Activated CD4-positive, alpha-beta T cell treated with anti-CD3 and anti-CD28 coated beads for 48 hours (primary cell): Measurements from ENCODE around the gene STOX1.
"Not testable (repeated sequence)": the region's sequence is repeated elsewhere in the genome, so short reads cannot be mapped to it uniquely, and the experiment has no call there.

Experiments
- DNase-seq: peaks from one replicate; pipeline ENCODE4 v3.0.0-alpha.2; 2020

STOX1 gene

DNA sequence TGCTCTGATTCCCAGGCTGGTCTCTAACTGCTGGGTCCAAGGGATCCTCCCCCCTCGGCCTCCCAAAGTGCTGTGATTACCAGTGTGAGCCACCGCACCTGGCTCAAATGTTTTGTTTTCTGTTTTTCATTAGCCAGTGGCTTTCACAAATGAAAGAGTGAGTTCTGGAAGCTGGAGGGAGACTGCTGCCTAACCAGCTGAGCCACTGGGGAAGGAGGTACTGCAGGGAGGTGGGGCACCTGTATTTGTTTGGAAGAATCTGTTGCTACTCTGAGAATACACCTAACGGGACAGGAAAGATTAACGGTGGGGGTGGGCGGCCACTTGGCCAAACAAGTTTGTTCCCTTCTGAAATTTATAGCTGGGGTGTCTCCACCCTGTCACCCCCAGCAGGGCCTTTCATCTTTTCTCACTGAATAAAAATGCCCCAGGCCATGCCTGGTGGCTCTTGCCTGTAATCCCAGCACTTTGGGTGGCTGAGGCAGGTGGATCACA lies 4.7 kb downstream of the STOX1 start:
- no peak for DNase-seq

DNA sequence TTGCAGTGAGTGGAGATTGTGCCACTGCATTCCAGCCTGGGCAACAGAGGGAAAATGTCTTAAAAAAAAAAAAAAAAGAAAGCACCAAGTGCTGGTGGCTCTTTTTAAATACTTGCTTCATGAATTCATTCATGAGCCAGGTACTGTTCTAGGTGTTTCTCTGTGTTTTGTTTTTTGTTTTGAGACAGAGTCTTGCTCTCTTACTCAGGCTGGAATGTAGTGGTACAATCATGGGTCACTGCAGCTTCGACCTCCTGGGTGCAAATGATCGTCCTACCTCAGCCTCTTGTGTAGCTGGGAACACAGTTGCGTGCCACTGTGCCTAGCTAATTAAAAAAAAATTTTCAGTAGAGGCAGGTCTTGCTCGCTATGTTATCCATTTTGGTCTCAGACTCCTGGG lies 5.3 kb downstream of the STOX1 start:
- no peak for DNase-seq

DNA sequence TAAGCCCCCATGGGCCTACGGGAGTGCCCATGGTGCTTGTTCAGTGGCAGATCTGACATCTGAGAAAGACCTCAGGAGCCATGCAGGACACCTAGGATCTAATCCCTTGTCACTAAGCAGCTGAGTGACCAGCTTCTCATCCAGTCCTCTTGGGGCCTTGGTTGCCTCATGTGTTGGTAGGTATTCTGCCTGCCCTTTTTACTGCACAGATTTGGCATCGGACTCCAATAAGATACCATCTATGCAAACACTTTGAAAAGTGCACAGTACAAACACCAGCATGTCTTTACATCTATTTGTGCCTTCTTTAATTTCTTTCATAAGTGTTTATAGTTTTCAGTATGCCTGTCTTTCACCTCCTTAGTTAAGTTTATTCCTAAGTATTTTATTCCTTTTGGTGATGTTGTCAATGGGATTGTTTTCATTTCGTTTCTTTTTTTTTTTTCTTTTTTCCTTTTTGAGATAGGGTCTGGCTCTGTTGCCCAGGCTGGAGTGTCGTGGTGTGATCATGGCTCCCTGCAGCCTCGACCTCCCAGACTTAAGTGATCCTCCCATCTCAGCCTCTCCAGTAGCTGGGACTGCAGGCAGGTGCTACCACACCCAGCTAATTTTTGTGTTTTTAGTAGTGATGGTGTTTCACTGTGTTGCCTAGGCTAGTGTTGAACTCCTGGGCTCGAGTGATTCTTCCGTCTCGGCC lies 10.4 kb downstream of the STOX1 start:
- DNase-seq, result no peak

DNA sequence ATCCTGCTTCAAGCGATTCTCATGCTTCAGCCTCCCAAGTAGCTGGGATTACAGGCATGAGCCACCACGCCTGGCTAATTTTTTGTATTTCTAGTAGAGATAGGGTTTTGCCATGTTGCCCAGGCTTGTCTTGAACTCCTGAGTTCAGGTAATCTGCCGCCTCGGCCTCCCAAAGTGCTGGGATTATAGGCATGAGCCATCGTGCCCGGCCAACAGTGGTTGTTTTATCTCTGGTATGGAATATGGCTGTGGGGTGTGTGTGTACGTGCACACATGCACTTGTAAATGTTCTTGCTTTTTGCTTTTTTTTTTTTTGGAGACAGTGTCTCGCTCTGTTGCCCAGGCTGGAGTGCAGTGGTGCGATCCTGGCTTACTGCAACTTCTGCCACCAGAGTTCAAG lies 13.3 kb downstream of the STOX1 start:
- DNase-seq, result not testable (repeated sequence)

DNA sequence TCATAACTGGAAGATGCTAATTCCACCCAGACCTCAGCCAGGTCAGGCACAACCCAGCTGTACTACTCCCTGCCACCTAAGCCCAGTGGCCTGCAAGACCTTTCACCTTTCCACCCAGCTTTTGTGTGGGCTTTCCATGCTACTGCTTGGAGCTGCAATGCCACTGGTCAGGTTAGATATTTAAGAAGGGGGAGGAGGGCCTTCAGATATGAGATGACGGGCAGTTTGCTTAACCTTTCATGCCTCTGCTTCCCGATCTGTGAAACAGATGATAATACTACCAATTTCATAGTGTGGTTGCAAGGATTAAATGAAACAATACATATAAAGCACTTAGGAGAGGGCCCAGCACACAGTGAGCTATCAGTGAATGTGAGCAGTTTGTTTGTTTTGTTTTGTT lies 20.9 kb downstream of the STOX1 start:
- no peak for DNase-seq

DNA sequence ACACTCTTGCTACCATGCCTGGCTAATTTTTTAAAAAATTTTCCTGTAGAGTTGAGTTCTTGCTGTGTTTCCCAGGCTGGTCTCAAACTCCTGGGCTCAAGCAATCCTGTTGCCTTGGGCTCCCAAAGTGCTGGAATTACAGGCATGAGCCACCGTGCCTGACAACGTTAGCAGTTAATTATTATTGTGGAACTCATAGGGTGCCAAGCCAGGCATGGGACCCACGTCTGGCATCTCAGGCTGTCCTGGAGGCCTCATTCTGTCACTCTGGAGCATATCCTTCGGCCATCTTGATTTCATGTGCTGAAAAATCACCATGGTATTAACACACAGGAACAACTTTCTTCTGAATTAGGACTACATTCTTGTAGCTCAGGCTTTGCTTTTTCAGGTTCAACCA lies 21.5 kb downstream of the STOX1 start:
- no peak for DNase-seq

DNA sequence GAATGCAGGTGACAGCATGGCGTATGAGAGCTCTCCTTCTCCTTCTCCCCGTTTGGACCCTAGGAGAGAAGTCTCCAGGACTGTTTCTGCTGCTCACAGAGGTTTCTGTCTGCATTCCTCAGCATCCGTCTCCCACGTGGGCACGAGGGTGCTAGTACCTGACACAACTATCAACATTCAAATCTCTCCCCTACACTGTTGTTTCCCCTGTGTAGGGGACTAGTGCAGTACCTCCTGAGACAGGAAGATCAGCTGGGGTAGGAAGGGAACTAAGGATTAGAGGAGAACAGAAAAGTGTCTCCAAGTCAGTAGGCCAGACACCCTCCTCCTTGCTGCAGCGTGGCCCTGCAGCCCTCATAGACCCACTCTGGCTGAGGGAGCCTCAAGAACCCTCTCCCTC lies 29.0 kb downstream of the STOX1 start:
- DNase-seq, result no peak

DNA sequence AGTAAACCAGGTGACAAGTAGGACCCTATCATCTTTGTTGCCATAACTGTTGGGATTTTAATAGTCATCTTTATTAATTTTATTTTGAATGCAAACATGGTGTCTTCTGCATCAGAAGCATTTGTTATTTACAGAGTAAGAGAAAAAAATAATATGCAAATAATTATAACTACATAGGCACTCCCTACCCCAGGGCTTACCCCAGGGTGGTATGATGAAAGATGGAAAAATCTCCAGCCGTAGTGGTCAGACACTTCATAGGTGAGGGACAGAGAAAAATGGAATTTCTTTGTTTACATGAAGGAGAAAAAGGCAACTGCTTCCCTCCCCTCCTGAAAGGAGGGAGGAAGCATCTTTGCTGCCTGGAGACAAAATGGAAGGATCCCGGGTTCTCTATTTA lies 29.7 kb downstream of the STOX1 start:
- no peak for DNase-seq

DNA sequence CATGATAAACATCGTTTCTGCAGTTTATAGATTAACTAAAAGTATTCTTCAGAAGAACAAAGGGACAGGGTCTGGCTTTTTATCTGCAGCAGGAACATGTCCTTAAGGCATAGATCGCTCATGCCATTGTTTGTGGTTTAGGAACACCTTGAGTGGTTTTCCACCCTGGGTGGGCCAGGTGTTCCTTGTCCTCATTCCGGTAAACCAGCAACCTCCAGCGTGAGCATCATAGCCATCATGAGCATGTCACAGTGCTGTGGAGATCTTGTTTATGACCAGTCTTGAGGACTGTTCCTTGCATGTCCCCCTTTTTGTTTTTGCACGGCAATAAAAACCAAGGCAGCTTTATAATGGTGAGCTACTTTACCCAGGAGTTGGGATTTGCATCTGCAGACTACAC lies 33.9 kb downstream of the STOX1 start:
- no peak for DNase-seq

DNA sequence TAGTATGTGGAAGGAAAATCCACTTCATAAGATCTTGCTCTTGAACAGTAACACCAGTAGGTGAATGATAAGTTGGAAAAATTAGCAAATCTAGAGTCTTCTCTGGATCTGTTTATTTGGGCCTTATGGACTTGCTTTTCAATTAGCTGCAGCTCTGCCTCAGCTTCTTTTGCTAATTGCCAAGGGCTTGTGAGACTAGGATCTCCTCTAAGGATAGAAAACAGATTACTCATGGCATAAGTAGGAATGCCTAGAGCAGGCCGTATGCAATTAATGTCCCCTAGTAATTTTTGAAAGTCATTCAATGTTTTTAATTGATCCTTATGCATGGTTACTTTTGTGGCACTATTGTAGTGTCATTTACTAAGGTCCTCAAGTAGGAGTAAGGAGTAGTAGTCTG lies 37.3 kb downstream of the STOX1 start:
- no peak for DNase-seq

DNA sequence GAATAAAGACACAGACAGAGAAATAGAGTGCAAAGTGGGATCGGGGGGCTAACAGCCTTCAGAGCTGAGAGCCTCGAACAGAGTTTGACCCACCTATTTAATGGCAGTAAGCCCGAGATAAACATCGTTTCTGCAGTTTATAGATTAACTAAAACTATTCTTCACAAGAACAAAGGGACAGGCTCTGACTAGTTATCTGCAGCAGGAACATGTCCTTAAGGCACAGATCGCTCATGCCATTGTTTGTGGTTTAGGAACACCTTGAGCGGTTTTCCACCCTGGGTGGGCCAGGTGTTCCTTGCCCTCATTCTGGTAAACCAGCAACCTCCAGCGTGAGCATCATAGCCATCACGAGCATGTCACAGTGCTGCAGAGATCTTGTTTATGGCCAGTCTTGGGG lies 40.8 kb downstream of the STOX1 start:
- not testable (repeated sequence) for DNase-seq

DNA sequence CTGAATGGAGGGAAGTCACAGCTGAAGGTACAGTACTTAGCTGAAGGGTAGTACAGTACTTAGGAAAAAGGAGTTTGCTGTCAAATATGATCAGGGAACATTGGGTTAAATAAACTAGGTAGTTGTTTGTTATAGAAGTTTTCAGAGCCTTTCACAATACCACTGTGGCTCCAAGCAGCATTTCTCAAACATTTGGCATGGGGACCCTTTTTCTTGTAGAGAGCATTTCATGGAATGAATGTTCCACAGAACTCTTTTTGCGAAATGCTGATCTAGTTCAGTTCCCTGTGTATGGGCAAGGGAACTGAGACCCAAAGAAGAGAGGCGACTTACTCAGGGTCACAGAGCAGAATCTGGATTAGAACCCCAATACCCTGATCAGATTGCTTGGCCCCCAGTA lies 42.3 kb downstream of the STOX1 start:
- no peak for DNase-seq

DNA sequence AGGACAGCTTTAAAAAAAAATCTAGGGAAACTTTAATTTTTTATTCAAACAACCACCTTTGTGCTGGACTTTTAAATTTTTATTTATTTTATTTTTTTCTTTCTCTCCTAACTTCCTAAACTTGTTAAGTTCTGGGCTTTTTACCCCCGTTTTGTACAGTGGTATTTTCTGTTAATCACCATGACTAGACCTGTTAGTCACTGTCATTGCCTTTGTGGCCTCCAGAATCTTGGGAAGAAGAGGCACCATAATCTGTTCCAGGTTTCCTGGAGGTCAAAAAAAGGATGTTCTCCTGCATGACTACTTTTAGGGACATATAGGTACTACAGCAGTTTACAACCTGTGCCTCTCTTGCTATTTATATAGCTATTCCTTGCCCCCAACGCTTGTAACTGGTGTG lies 42.7 kb downstream of the STOX1 start:
- no peak for DNase-seq

DNA sequence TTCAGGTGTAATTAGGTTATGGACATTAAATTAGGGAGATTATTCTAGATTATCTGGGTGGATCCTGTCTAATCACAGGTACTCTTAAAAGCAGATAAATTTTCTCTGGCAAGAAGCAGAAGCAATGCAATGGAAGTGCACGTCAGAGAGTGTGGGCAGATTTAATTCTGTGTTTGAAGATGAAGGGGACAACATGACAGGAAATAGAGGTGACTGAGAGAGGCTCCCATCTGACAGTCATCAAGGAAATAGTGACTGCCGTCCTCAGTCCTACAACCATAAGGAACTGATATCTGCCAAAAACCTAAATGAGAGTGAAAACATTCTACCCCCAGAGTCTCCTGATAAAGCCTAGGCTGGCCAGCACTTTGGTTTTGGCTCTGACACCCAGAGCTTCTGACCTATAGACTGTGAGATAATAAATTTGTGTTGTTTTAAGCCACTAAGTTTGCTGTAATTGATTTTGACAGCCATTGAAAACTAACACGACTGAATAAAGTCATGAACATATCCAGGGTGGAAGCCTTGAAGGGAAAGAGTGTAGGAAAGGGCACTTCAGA lies 43.3 kb downstream of the STOX1 start:
- DNase-seq, result peak; percentile 48

DNA sequence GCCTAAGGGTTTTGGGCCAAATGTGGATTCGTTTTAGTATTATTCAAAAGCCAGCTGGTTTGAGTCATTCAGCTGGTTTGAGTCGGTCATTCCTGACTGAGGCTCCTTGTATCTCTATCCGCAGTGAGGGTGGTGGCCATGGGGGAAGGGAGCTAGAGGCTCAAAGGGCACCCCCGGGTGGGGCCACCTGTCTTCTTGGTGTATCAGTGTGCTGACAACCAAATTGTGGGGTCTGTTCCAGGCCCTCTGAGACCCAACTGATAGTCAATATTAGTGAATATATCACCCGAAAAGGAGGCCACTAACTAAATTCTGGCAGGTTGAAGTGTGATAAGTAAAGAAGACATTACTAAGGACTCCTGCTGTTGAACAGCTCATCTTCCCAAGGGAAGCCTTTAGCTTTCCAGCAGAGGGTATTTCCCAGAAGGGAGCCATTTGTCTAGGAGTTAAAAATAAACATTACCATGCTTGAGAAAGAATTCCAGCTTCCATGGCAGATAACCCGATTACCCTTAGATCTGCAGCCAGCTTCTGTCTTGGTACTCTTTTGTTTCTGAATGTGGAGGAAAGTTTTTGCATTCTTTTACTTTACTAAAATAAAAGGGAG lies 43.9 kb downstream of the STOX1 start:
- DNase-seq, result peak; percentile 9

DNA sequence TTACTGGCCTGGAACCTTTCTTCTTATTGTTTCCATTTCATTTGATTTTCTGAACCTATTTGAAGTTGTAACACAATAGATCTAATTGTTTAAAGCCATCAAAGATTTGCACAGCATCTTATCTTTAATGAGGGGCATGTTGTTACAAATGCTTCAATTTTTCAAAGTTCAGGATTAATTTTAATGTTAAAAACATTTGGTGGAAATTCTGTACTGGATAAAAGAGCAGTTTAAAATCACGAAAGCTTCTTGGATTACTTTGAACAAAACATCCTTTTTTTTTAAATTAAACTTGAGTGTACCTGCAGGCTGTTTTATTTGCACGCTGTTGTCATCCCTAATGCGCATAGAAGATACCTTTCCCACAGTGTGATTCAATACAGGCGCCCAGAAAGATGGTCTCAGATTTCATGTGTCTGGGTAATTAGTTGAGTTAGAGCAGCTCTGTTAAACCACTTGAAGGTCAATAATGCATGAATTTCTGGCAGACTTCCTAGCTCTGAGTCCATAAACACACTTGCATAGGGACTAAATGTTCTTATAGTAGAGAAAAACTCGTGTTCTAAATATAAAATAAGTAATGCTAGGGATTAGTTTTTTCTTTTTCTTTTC lies 44.5 kb downstream of the STOX1 start:
- DNase-seq, result no peak

DNA sequence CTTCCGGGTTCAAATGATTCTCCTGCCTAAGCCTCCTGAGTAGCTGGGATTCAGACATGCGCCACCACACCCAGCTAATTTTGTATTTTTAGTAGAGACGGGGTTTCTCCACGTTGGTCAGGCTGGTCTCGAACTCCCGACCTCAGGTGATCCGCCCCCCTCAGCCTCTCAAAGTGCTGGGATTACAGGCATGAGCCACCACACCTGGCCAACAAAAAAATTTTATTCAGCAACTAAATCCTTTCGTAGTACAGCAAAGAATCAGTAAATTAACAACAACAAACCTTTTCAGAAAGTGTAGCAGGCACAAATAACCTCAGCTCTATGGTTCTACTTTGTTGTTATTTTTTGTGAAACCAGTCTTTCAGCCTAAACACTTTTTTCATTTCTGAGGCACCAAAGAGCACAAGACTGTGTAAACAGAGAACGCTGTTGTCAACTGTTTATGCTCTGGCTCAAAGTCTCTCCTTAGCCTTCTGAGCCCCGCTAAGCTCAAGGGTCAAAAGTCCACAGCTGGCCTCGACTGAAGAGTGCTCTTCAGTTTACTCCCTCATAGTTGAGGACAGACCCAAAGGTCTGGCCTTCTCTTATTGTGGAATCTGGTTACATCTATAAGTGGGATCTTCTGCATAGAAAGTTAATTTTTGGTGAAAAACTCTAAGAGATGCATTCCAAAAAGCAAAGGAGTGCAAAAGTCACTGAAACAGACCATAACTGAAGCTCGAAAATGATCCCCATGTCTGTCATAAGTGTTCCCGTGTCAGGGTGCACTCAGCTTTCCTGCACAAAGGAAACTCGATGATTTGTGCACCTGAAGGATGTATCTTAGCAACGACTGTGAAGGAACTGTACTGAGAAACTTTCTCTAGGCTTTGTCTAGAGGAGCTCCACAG lies 49.2 kb downstream of the STOX1 start:
- DNase-seq, result no peak

DNA sequence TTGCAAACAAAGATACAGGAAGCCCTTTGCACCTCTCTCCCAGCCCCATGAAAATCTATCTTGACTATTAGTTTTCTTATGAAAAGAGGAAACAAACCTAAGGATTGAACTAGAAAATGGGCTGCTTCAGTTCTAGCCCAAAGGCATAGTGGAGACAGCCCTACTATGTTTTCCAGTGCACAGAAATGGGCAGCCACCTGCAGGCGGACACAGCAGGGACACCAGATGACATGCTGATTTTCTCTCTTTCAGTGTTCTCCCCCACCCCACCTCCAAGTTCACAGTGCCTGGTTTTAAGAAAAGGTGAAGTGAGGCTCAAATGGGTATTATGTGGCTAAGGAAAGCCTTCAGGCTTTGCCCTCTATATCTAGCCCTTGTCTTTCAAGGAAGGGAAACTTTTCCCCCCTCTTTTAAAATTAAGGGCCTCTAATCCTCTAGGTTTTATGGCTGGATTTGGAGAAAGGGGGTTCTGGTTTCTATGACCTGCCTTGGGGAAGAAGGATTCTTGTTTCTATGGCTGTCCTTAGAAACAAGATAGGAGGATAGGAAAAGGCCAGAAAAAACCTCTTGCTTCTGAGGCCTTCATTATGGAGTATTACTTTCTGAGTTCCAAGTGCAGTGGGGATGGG lies 50.3 kb downstream of the STOX1 start:
- DNase-seq, result no peak

DNA sequence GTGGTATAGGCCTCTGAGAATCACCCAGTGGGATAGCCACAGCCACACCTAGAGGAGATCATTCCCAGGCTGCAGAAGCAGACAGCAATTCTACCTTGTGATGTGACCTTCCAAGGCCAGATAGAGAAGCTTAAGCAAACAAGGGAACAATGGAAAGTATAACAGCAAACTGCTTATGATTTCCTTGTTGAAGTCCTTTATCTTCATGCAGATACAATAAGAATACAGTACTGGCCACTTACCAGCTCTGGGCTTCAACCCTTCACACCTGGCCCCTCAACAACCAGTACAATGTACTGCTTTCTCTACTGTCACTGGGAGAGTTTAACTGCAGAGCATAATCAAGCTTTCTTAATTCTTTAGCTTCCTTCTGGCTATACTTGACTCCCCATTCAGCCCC lies 51.2 kb downstream of the STOX1 start:
- DNase-seq, result no peak

DNA sequence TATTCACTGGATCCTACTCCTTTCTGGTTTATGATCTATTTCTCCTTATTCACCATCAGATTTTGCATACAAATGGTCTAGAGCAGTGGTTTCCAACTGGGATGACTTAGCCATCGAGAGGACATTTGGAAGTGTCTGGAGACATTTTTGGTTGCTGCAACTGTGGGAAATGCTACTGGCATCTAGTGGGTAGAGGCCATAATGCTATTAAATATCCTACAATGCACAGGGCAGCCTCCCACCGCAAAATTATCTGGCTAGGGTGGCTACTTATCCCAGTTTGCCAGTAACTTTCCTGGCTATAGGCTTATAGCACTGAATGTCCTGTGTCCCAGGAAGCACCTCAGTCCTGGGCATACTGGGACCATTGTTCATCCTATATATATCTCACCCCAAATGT lies 52.3 kb downstream of the STOX1 start:
- no peak for DNase-seq

DNA sequence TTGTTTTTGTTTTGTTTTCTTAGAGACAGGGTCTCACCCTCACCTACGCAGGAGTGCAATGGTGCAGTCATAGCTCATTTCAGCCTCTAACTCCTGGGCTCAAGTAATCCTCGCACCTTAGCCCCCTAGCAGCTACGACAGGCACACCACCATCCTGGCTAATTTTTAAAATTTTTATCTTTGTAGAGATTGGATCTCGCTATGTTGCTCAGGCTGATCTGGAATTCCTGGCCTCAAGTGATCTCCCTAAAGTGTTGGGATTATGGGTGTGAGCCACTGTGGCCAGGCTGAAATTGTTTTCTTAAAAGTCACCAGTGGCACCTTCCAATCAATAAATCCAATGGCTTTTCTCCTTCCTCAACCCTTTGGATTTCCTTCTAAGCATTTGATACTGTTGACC lies 52.9 kb downstream of the STOX1 start:
- no peak for DNase-seq

DNA sequence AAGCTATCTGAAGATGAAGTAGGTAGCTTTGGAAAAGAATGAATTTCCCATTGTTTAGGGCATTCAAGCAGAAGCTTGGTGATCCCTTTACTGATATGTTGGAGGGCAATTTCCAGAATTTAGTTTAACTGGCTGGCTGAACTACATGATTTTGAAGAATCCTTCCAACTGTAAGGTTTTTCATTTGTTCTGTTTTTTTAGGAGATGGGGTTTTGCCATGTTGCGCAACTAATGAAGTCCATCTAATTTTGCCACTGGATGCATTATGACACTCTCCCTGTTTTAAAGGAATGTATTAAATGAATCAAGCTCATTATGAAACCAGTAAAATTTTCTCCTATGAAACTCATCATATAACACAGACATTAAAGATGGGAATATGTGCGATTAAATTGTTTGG lies 67.7 kb downstream of the STOX1 start:
- DNase-seq, result no peak

DNA sequence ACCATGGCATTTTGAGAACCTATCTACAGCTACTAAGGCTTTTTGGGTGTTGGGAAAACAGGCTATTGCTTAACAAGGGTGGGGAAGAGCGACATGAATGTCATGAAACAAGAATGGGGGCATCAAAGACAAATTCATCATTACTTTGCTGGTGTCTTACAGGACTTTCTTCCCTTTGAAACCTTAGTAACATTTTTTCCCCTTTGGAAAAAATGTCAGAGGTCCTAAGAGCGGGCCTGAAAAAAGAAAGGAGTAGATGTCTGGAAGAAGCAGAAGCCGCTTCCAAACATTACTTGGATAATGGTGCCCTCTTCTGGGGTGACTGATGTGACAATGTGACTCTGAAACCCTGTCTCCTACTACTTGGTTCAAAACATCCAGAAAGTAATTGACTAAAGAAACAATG lies 70.0 kb downstream of the STOX1 start:
- DNase-seq, result peak; percentile 44
